Measurements from ENCODE around the gene TTLL10.

TTLL10 gene

GRCh38 chr1:1238702-1239178 is 65.1 kb downstream of the TTLL10 start:
- DNase-seq (ENCODE audit: low spot score), result no peak
- no peak for TF ChIP-seq CTCF (IDR thresholded peaks at IDR 0.05; ENCODE audit: borderline replicate concordance, control extremely low read depth, extremely low read depth, insufficient read depth, missing control alignments)
- in situ Hi-C loops (cut with MboI; ENCODE audit: low sequenced_read_pairs, unreplicated experiment), result no loop called here

- DNase-seq (ENCODE audit: low spot score), result no peak
- in situ Hi-C loops (cut with MboI; ENCODE audit: low sequenced_read_pairs, unreplicated experiment), result no loop called here
- TF ChIP-seq CTCF (IDR thresholded peaks at IDR 0.05; ENCODE audit: borderline replicate concordance, control extremely low read depth, extremely low read depth, insufficient read depth, missing control alignments), result no peak
Observed at GRCh38 chr1:1239227-1239613, 65.5 kb downstream of the TTLL10 start.

GRCh38 chr1:1239614-1240347 is 66.1 kb downstream of the TTLL10 start:
- TF ChIP-seq CTCF (IDR thresholded peaks at IDR 0.05; ENCODE audit: borderline replicate concordance, control extremely low read depth, extremely low read depth, insufficient read depth, missing control alignments), result no peak
- in situ Hi-C loops (cut with MboI; ENCODE audit: low sequenced_read_pairs, unreplicated experiment), result no loop called here
- DNase-seq (ENCODE audit: low spot score), result no peak

GRCh38 chr1:1240348-1240732 is 66.7 kb downstream of the TTLL10 start:
- no peak for TF ChIP-seq CTCF (IDR thresholded peaks at IDR 0.05; ENCODE audit: borderline replicate concordance, control extremely low read depth, extremely low read depth, insufficient read depth, missing control alignments)
- in situ Hi-C loops (cut with MboI; ENCODE audit: low sequenced_read_pairs, unreplicated experiment), result no loop called here
- DNase-seq (ENCODE audit: low spot score), result no peak

- in situ Hi-C loops (cut with MboI; ENCODE audit: low sequenced_read_pairs, unreplicated experiment), result no loop called here
- no peak for DNase-seq (ENCODE audit: low spot score)
- no peak for TF ChIP-seq CTCF (IDR thresholded peaks at IDR 0.05; ENCODE audit: borderline replicate concordance, control extremely low read depth, extremely low read depth, insufficient read depth, missing control alignments)
Observed at GRCh38 chr1:1240822-1241587, 67.3 kb downstream of the TTLL10 start.

- DNase-seq (ENCODE audit: low spot score), result no peak
- no peak for TF ChIP-seq CTCF (IDR thresholded peaks at IDR 0.05; ENCODE audit: borderline replicate concordance, control extremely low read depth, extremely low read depth, insufficient read depth, missing control alignments)
- in situ Hi-C loops (cut with MboI; ENCODE audit: low sequenced_read_pairs, unreplicated experiment), result no loop called here
Observed at GRCh38 chr1:1241588-1242219, 68.0 kb downstream of the TTLL10 start.

Data from GM13976 (cell line).